CD4-positive, alpha-beta T cell (primary cell): Measurements from ENCODE around the gene RABEP2. TPM values are rescaled to one million over a fixed set of nuclear protein-coding genes. Genes with fewer than 3 reads are reported as not detected.

Experiments used
- ATAC-seq: fragments of 200-7000 bp; cut with Tn5 transposase; one replicate; pipeline ENCODE4 v1.10.0; 2022; ENCODE audit warnings: mild to moderate bottlenecking; ENCODE audit not compliant: poor library complexity
- CTCF ChIA-PET: fragments of 350-600 bp; sonication (Branson Sonifier 250); formaldehyde crosslinking; loops from one replicate; lab custom pipeline; 2021; ENCODE audit warnings: antibody characterized with exemption, inconsistent platforms; lab: Charles Lee
- POLR2A ChIA-PET: fragments of 350-600 bp; sonication (Branson Sonifier 250); formaldehyde crosslinking; loops from one replicate; lab custom pipeline; 2021; ENCODE audit warnings: antibody characterized with exemption, inconsistent platforms; lab: Charles Lee
- DNase-seq, 14 experiments: peaks; one replicate each; pipeline ENCODE4 v3.0.0-alpha.2; 2013 to 2020; ENCODE audit warnings: mixed read lengths in 2 of 14
- H3K27ac ChIP-seq, 2 donors: one replicate each; pipeline versions ENCODE4 v1.5.1 to v1.7.0; 2013; ENCODE audit warnings: low read length in 2 of 2, low read depth in 1 of 2, mild to moderate bottlenecking in 1 of 2
- H3K27me3 ChIP-seq, 2 experiments: 1 replicate in 1 of 2; 2 replicates in 1 of 2; pipeline versions ENCODE4 v1.6.1 to v1.7.0; 2013; ENCODE audit warnings: low read length in 2 of 2, control low read depth in 1 of 2, mild to moderate bottlenecking in 1 of 2, moderate library complexity in 1 of 2; ENCODE audit not compliant: insufficient read depth in 2 of 2, control insufficient read depth in 1 of 2
- H3K36me3 ChIP-seq: one replicate; pipeline ENCODE4 v1.6.1; 2013; ENCODE audit warnings: low read length, control low read depth; ENCODE audit not compliant: insufficient read depth
- H3K4me1 ChIP-seq: one replicate; pipeline ENCODE4 v1.6.1; 2013; ENCODE audit warnings: low read length, control low read depth; ENCODE audit not compliant: insufficient read depth
- H3K4me3 ChIP-seq: one replicate; pipeline ENCODE4 v1.5.1; 2013; ENCODE audit warnings: mild to moderate bottlenecking, low read length, moderate library complexity
- H3K9me3 ChIP-seq, 2 experiments: 1 replicate in 1 of 2; 2 replicates in 1 of 2; pipeline versions ENCODE4 v1.6.1 to v1.7.0; 2013; ENCODE audit warnings: low read length in 2 of 2, mild to moderate bottlenecking in 2 of 2, control low read depth in 1 of 2, moderate library complexity in 1 of 2; ENCODE audit not compliant: control insufficient read depth in 1 of 2, insufficient read depth in 1 of 2
- H3K27ac Mint-ChIP-seq: one replicate; pipeline ENCODE4 v1.8.0; 2020; ENCODE audit warnings: mixed read lengths
- H3K27me3 Mint-ChIP-seq: one replicate; pipeline ENCODE4 v1.8.0; 2021; ENCODE audit warnings: mixed read lengths
- H3K36me3 Mint-ChIP-seq: one replicate; pipeline ENCODE4 v1.8.0; 2021; ENCODE audit warnings: low read depth, mixed read lengths
- H3K4me1 Mint-ChIP-seq: one replicate; pipeline ENCODE4 v1.8.0; 2021; ENCODE audit warnings: low read depth, mixed read lengths
- H3K4me3 Mint-ChIP-seq: one replicate; pipeline ENCODE4 v1.8.0; 2020; ENCODE audit warnings: mild to moderate bottlenecking, mixed read lengths
- H3K9me3 Mint-ChIP-seq: one replicate; pipeline ENCODE4 v1.8.0; 2020; ENCODE audit warnings: mixed read lengths
- CTCF ChIP-seq: fragments of 200-600 bp; IDR thresholded peaks from one replicate; pipeline ENCODE4 v1.8.0; 2022; ENCODE audit warnings: antibody characterized with exemption, mild to moderate bottlenecking
- intact Hi-C, 2 experiments: fragments of 100-400 bp; cut with DNase I in 1 of 2; cut with micrococcal nuclease in 1 of 2; formaldehyde crosslinking; loops; one replicate each; pipeline versions ENCODE4 v1.15.1 to v1.9.0; 2023 to 2025; cut with DNase I, micrococcal nuclease
- total RNA-seq, 174 experiments: library from RNA in 2 of 174; stranded (reverse) in 2 of 174; gene quantifications; one replicate each; pipeline ENCODE4 v1.2.3 and lab custom pipeline; 2021 to 2026

The RABEP2 gene
- total RNA-seq, 2 experiments from 2014 or later, result 23.3 to 23.4 TPM

DNA sequence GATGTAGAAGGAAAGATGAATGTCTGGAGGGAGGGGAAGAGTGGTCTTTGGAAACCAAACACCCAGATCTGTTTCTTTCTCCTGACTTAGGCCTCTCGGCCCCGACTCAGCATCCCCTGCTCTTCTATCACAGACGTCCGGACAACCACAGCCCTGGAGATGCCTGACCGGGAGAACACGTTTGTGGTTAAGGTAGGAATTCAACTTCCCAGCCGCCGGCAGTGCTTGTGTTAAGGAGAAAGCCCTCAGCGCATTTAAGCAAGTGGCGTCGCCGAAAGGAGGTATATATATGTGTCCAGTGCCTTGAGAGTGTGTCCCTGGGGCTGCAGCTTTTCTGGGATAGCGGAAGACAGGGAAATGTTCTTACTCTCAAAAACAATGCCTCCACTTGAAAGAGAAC lies 57.8 kb downstream of the RABEP2 start:
- TF ChIP-seq CTCF, result no peak
- intact Hi-C loops, result no loop called here
- DNase-seq (no peak), ATAC-seq (no peak)
- POLR2A ChIA-PET, result interaction anchor here (1.2 to 5.9 kb wide), 2 partner anchors 20 to 45 kb away, joined by 3 to 118 read pairs; partner anchors contain the start of genes ATXN2L and TUFM
- Mint-ChIP-seq H3K4me3 (peak overlapping the region; percentile 15), H3K36me3 (peaks cover 63% of the 10 kb centered on the region), H3K4me1 (peaks cover 26% of the 10 kb centered on the region), H3K27ac (peak overlapping the region; percentile 49), H3K9me3 (no peaks in the 10 kb centered on the region), H3K27me3 (no peaks in the 10 kb centered on the region)
- CTCF ChIA-PET, result no interaction called here
- no peak overlapping the region for H3K27ac ChIP-seq
- H3K27me3 ChIP-seq, result no peaks in the 10 kb centered on the region
- H3K36me3 ChIP-seq, result peaks cover 51% of the 10 kb centered on the region
- no peaks in the 10 kb centered on the region for H3K9me3 ChIP-seq
- no peak overlapping the region for H3K4me3 ChIP-seq
- peaks cover 17% of the 10 kb centered on the region for H3K4me1 ChIP-seq

DNA sequence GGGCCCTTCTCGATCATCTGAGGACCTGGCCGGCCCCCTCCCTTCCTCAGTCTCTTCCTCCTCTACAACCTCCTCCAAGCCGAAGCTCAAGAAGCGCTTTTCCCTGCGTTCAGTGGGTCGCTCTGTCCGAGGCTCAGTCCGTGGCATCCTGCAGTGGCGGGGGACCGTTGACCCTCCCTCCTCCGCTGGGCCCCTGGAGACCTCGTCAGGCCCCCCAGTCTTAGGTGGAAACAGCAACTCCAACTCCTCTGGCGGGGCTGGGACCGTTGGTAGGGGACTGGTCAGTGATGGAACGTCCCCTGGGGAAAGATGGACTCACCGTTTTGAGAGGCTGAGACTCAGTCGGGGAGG lies 58.6 kb downstream of the RABEP2 start:
- ChIA-PET POLR2A (interaction anchor here (1.2 to 5.9 kb wide), 2 partner anchors 19 to 44 kb away, joined by 3 to 118 read pairs; partner anchors contain the start of genes ATXN2L and TUFM), CTCF (no interaction called here)
- Histone ChIP-seq H3K9me3 (no peaks in the 10 kb centered on the region), H3K27ac (no peak overlapping the region), H3K4me1 (peaks cover 19% of the 10 kb centered on the region), H3K36me3 (peaks cover 43% of the 10 kb centered on the region), H3K4me3 (no peak overlapping the region), H3K27me3 (no peaks in the 10 kb centered on the region)
- Mint-ChIP-seq H3K36me3 (peaks cover 58% of the 10 kb centered on the region), H3K4me3 (peak overlapping the region; percentile 67), H3K9me3 (no peaks in the 10 kb centered on the region), H3K27me3 (no peaks in the 10 kb centered on the region), H3K27ac (no peak overlapping the region), H3K4me1 (peaks cover 30% of the 10 kb centered on the region)
- no peak for DNase-seq
- no peak for TF ChIP-seq CTCF
- intact Hi-C loops, result no loop called here
- no peak for ATAC-seq

DNA sequence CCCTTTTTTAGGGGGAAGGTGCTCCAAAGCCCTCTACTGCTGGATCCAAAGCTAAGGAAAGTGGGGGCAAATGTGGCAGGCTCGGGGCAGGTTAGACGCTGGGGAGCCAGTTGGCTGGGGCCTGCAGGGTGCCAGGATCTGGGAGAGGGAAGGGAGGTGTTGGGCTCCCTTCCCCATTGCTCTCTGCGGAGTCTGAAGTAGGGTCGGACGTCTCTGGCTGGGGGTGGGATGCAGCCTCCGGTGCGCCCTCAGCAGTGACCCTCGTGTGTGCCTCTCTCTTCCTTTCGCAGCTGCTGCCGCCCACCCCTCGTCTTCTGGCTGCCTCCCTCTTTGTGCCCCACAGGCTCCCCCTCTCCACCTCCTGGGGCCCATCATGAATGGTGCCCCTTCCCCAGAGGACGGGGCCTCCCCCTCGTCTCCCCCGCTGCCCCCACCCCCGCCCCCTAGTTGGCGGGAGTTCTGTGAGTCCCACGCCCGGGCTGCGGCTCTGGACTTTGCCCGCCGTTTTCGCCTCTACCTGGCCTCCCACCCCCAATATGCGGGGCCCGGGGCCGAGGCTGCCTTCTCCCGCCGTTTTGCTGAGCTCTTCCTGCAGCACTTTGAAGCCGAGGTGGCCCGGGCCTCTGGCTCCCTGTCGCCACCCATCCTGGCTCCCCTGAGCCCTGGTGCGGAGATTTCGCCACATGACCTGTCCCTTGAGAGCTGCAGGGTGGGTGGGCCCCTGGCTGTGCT lies 59.1 kb downstream of the RABEP2 start:
- DNase-seq (peak in 1 of 14 experiments; percentile 27), ATAC-seq (no peak)
- H3K27me3 Mint-ChIP-seq, result no peaks in the 10 kb centered on the region
- H3K9me3 Mint-ChIP-seq, result no peaks in the 10 kb centered on the region
- H3K4me3 ChIP-seq, result no peak overlapping the region
- H3K27ac ChIP-seq, result no peak overlapping the region
- TF ChIP-seq CTCF, result no peak
- peaks cover 19% of the 10 kb centered on the region for H3K4me1 ChIP-seq
- peaks cover 30% of the 10 kb centered on the region for H3K4me1 Mint-ChIP-seq
- ChIA-PET CTCF (interaction anchor here (3.1 kb wide), 1 partner anchor 79 kb away, joined by 15 read pairs; no protein-coding TSS in a partner anchor), POLR2A (interaction anchor here (1.2 to 5.9 kb wide), 5 partner anchors 13 to 59 kb away, joined by 3 to 118 read pairs (median 29); partner anchors contain the start of genes ATP2A1, ATXN2L, RABEP2 and TUFM)
- H3K36me3 ChIP-seq, result peaks cover 40% of the 10 kb centered on the region
- no peaks in the 10 kb centered on the region for H3K27me3 ChIP-seq
- H3K36me3 Mint-ChIP-seq, result peaks cover 53% of the 10 kb centered on the region
- peak overlapping the region; percentile 95 for H3K4me3 Mint-ChIP-seq
- intact Hi-C loops, result loop anchor here in 1 of 2 experiments (2.0 kb wide), 1 partner anchor 13 kb away; the partner anchor contains the start of gene ATP2A1
- H3K27ac Mint-ChIP-seq, result peak overlapping the region; percentile 95
- H3K9me3 ChIP-seq, result no peaks in the 10 kb centered on the region
